ENCODE data around the gene PGA4.
"Not testable (repeated sequence)": the region's sequence is repeated elsewhere in the genome, so short reads cannot be mapped to it uniquely, and the experiment has no call there.

The PGA4 gene

GRCh38 chr11:61222047-61222446 lies at the start of gene PGA4:
PGA4 (plus strand) TSS chr11:61222347; CDS start chr11:61222401, 54 bp downstream.
- H3K4me3 ChIP-seq (ENCODE audit: low read length); DNase-seq (ENCODE audit: low read depth): not testable (repeated sequence)

- DNase-seq (ENCODE audit: low read depth) = no peak
- no peak overlapping the region for H3K4me3 ChIP-seq (ENCODE audit: low read length)
- TF ChIP-seq CTCF (conservative IDR thresholded peaks at IDR 0.05; ENCODE audit: low read depth, low read length) = no peak
Observed at GRCh38 chr11:61172356-61172755, 49.8 kb upstream of the PGA4 start.

GRCh38 chr11:61172888-61173287 lies 49.3 kb upstream of the PGA4 start:
- no peak for TF ChIP-seq CTCF (conservative IDR thresholded peaks at IDR 0.05; ENCODE audit: low read depth, low read length)
- no peak for DNase-seq (ENCODE audit: low read depth)
- H3K4me3 ChIP-seq (ENCODE audit: low read length) = no peak overlapping the region

GRCh38 chr11:61173456-61173855 lies 48.7 kb upstream of the PGA4 start:
- no peak overlapping the region for H3K4me3 ChIP-seq (ENCODE audit: low read length)
- no peak for TF ChIP-seq CTCF (conservative IDR thresholded peaks at IDR 0.05; ENCODE audit: low read depth, low read length)
- no peak for DNase-seq (ENCODE audit: low read depth)

- no peak for DNase-seq (ENCODE audit: low read depth)
- no peak overlapping the region for H3K4me3 ChIP-seq (ENCODE audit: low read length)
- TF ChIP-seq CTCF (conservative IDR thresholded peaks at IDR 0.05; ENCODE audit: low read depth, low read length) = no peak
Observed at GRCh38 chr11:61174273-61174672, 47.9 kb upstream of the PGA4 start.

- no peak for DNase-seq (ENCODE audit: low read depth)
- no peak for TF ChIP-seq CTCF (conservative IDR thresholded peaks at IDR 0.05; ENCODE audit: low read depth, low read length)
Observed at GRCh38 chr11:61174949-61175348, 47.2 kb upstream of the PGA4 start.

GRCh38 chr11:61176446-61176845 lies 45.7 kb upstream of the PGA4 start:
- no peak for TF ChIP-seq CTCF (conservative IDR thresholded peaks at IDR 0.05; ENCODE audit: low read depth, low read length)

More at GRCh38 chr11:61174949-61175348, 47.2 kb upstream of the PGA4 start:
- H3K4me3 ChIP-seq (ENCODE audit: low read length) = no peak overlapping the region

GRCh38 chr11:61180205-61180604 lies 41.9 kb upstream of the PGA4 start:
- DNase-seq (ENCODE audit: low read depth); H3K4me3 ChIP-seq (ENCODE audit: low read length): not testable (repeated sequence)

More at GRCh38 chr11:61176446-61176845, 45.7 kb upstream of the PGA4 start:
- no peak for DNase-seq (ENCODE audit: low read depth)
- no peak overlapping the region for H3K4me3 ChIP-seq (ENCODE audit: low read length)
